ENCODE measurements around the gene NDUFB10. TPM values are rescaled to one million over a fixed set of nuclear protein-coding genes. Genes with fewer than 3 reads are reported as not detected.

The NDUFB10 gene
- total RNA-seq, 4 donors from 2014 or later = 172 to 215 (median 189) TPM

GRCh38 chr16:1990351-1991134 lies 31.2 kb downstream of the NDUFB10 start:
- H3K4me3 ChIP-seq = peak overlapping the region; percentile 6 to 58 (median 32)
- peaks cover 12 to 48% (median 21%) of the 10 kb centered on the region in 4 donors for H3K27me3 ChIP-seq
- peaks cover 0 to 18% (median 3%) of the 10 kb centered on the region in 3 donors for H3K36me3 ChIP-seq
- H3K9me3 ChIP-seq = peaks cover 0 to 6% (median 0%) of the 10 kb centered on the region in 3 donors
- 3 to 10% methylated on average over 2 to 11 of the region's 50 CpGs for WGBS, 2 donors
- intact Hi-C loops (cut with DNase I) = no loop called here
- TF ChIP-seq POLR2A (IDR thresholded peaks at IDR 0.05) = peak in 1 of 4 donors; percentile 53
- TF ChIP-seq, protein P1, sequence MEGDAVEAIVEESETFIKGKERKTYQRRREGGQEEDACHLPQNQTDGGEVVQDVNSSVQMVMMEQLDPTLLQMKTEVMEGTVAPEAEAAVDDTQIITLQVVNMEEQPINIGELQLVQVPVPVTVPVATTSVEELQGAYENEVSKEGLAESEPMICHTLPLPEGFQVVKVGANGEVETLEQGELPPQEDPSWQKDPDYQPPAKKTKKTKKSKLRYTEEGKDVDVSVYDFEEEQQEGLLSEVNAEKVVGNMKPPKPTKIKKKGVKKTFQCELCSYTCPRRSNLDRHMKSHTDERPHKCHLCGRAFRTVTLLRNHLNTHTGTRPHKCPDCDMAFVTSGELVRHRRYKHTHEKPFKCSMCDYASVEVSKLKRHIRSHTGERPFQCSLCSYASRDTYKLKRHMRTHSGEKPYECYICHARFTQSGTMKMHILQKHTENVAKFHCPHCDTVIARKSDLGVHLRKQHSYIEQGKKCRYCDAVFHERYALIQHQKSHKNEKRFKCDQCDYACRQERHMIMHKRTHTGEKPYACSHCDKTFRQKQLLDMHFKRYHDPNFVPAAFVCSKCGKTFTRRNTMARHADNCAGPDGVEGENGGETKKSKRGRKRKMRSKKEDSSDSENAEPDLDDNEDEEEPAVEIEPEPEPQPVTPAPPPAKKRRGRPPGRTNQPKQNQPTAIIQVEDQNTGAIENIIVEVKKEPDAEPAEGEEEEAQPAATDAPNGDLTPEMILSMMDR (IDR thresholded peaks at IDR 0.05) = no peak
- DNase-seq = no peak
- H3K27ac ChIP-seq = peak overlapping the region in 3 of 4 donors; percentile 6 to 65 (median 23)
- H3K4me1 ChIP-seq = peaks cover 29 to 66% (median 36%) of the 10 kb centered on the region in 3 donors

DNA sequence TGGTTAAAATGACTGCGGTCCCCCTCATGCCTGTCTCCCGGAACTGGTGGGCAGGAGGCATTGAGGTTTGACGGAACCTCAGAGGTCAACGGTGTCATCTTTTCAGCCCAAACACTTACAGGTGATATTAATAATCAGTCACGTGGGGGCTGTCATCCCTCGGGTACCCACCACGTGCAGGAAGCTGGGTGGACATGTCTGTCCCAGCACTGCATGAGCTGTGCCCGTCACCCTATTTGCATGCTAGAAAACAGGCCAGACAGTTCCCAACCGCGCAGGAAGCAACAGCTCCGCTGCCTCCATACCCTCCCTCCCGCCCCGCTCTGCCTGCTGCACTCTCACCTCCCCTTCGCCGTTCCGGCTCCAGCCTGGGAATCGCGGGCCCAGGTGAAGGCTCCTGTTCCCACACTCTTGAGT lies 31.8 kb downstream of the NDUFB10 start:
- intact Hi-C loops (cut with DNase I) = no loop called here
- H3K4me1 ChIP-seq = peaks cover 26 to 61% (median 33%) of the 10 kb centered on the region in 3 donors
- H3K36me3 ChIP-seq = peaks cover 0 to 13% (median 0%) of the 10 kb centered on the region in 3 donors
- TF ChIP-seq, protein P1 (IDR thresholded peaks at IDR 0.05) = no peak
- peak in 1 of 4 donors; percentile 45 for TF ChIP-seq POLR2A (IDR thresholded peaks at IDR 0.05)
- 4 to 5% methylated on average over 8 to 12 of the region's 18 CpGs for WGBS, 2 donors
- peaks cover 12 to 48% (median 21%) of the 10 kb centered on the region in 4 donors for H3K27me3 ChIP-seq
- H3K9me3 ChIP-seq = peaks cover 0 to 6% (median 0%) of the 10 kb centered on the region in 3 donors
- H3K27ac ChIP-seq = peak overlapping the region in 3 of 4 donors; percentile 32 to 65 (median 55)
- no peak for DNase-seq
- peak overlapping the region; percentile 14 to 58 (median 34) for H3K4me3 ChIP-seq

DNA sequence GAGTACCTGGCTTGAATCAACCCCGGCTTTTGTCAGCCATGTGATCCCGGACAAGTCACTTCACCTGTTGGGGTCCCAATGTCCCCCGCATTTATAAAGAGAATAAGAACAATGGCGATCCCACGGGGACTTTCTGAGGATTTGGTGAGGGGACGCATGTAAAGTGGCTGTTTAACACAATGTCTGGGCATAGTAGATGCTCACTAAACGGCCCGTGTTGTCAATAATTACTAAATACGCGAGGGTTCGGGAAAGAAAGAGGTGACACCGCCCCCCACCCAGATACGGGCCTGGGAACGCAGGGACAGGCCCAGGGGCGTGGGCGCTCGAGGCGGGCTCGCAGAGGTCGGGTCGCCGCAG lies 32.2 kb downstream of the NDUFB10 start:
- DNase-seq = no peak
- peaks cover 26 to 63% (median 33%) of the 10 kb centered on the region in 3 donors for H3K4me1 ChIP-seq
- H3K9me3 ChIP-seq = peaks cover 0 to 6% (median 0%) of the 10 kb centered on the region in 3 donors
- TF ChIP-seq, protein P1 (IDR thresholded peaks at IDR 0.05) = no peak
- no peak for TF ChIP-seq POLR2A (IDR thresholded peaks at IDR 0.05)
- peaks cover 0 to 13% (median 0%) of the 10 kb centered on the region in 3 donors for H3K36me3 ChIP-seq
- peaks cover 12 to 48% (median 21%) of the 10 kb centered on the region in 4 donors for H3K27me3 ChIP-seq
- peak overlapping the region; percentile 14 to 58 (median 34) for H3K4me3 ChIP-seq
- intact Hi-C loops (cut with DNase I) = no loop called here
- peak overlapping the region; percentile 32 to 65 (median 56) for H3K27ac ChIP-seq
- 0 to 10% methylated on average over 6 to 9 of the region's 22 CpGs for WGBS, 2 donors

DNA sequence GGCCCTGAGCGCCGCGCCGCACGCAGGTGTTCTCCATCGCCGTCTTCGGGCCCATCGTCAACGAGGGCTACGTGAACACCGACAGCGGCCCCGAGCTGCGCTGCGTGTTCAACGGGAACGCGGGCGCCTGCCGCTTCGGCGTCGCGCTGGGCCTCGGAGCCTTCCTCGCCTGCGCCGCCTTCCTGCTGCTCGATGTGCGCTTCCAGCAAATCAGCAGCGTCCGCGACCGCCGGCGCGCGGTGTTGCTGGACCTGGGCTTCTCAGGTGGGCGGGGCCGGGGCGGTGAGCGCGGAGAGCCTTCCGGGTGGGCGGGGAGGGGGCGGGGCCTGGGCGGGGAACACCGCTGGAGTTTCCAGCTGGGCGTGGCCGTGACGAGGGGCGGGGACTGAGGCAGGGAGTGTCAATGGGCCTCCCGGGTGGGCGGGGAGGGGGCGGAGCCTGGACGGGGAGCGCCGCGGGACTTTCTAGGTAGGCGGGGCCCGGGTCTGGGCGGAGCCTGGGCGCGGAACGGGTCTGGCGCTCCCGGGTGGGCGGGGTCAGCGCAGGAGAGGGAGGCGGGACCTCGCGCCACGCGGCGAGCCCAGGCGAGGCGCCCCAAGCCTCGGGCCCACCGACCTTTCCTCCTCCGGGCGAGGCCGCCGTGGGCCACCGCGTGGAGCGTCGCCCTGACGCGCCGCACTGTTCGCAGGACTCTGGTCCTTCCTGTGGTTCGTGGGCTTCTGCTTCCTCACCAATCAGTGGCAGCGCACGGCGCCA lies 32.8 kb downstream of the NDUFB10 start:
- H3K4me1 ChIP-seq = peaks cover 29 to 69% (median 33%) of the 10 kb centered on the region in 3 donors
- peak in 1 of 4 donors; percentile 66 for TF ChIP-seq POLR2A (IDR thresholded peaks at IDR 0.05)
- TF ChIP-seq, protein P1 (IDR thresholded peaks at IDR 0.05) = no peak
- DNase-seq = peak; percentile 82
- H3K9me3 ChIP-seq = peaks cover 0 to 6% (median 0%) of the 10 kb centered on the region in 3 donors
- peaks cover 0 to 13% (median 0%) of the 10 kb centered on the region in 3 donors for H3K36me3 ChIP-seq
- no CpG with 5 or more reads among the region's 96 CpGs for WGBS, 2 donors
- H3K27me3 ChIP-seq = peaks cover 12 to 47% (median 21%) of the 10 kb centered on the region in 4 donors
- peak overlapping the region; percentile 14 to 58 (median 34) for H3K4me3 ChIP-seq
- H3K27ac ChIP-seq = peak overlapping the region; percentile 32 to 65 (median 56)
- intact Hi-C loops (cut with DNase I) = no loop called here

All from esophagus squamous epithelium (tissue), 5 donors.